NCI-H2196 (cell line): ENCODE data around the gene TCP10L.
A peak's percentile ranks its signal among the peaks of the same experiment; 100 is the strongest.
"Not testable (repeated sequence)": the region's sequence is repeated elsewhere in the genome, so short reads cannot be mapped to it uniquely, and the experiment has no call there.

Source experiments
- DNase-seq: peaks from one replicate; lab custom pipeline; 2025; ENCODE audit not compliant: unreplicated experiment; lab: John Stamatoyannopoulos, UW

TCP10L gene

GRCh38 chr21:32585042-32585710 lies at the start of gene TCP10L:
TCP10L (minus strand) TSS chr21:32585523; CDS start chr21:32584304, 1,219 bp downstream.
- no peak for DNase-seq

GRCh38 chr21:32626621-32627196 lies 41.4 kb upstream of the TCP10L start:
- DNase-seq, result no peak

GRCh38 chr21:32618218-32618617 lies 32.9 kb upstream of the TCP10L start:
- DNase-seq, result not testable (repeated sequence)

GRCh38 chr21:32613436-32614043 lies 28.2 kb upstream of the TCP10L start:
- no peak for DNase-seq

- DNase-seq, result no peak
Measured at GRCh38 chr21:32612999-32613337, 27.6 kb upstream of the TCP10L start.

- DNase-seq, result peak; percentile 86
Measured at GRCh38 chr21:32612075-32612998, 27.0 kb upstream of the TCP10L start, which contains the start of gene CFAP298. CFAP298 (minus strand) TSS chr21:32612377; CDS start chr21:32612243, 134 bp downstream.

- DNase-seq, result no peak
Measured at GRCh38 chr21:32611471-32611997, 26.2 kb upstream of the TCP10L start.

- DNase-seq, result not testable (repeated sequence)
Measured at GRCh38 chr21:32610940-32611339, 25.6 kb upstream of the TCP10L start.

- no peak for DNase-seq
Measured at GRCh38 chr21:32608851-32609250, 23.5 kb upstream of the TCP10L start.

GRCh38 chr21:32605469-32605868 lies 20.1 kb upstream of the TCP10L start:
- no peak for DNase-seq

GRCh38 chr21:32604464-32604863 lies 19.1 kb upstream of the TCP10L start:
- no peak for DNase-seq

GRCh38 chr21:32603131-32603530 lies 17.8 kb upstream of the TCP10L start:
- no peak for DNase-seq

- no peak for DNase-seq
Measured at GRCh38 chr21:32602099-32602498, 16.8 kb upstream of the TCP10L start.

- DNase-seq, result no peak
Measured at GRCh38 chr21:32599526-32599925, 14.2 kb upstream of the TCP10L start.

GRCh38 chr21:32599091-32599490 lies 13.8 kb upstream of the TCP10L start:
- DNase-seq, result no peak

GRCh38 chr21:32597205-32597604 lies 11.9 kb upstream of the TCP10L start:
- DNase-seq, result no peak

- no peak for DNase-seq
Measured at GRCh38 chr21:32595431-32595830, 10.1 kb upstream of the TCP10L start.

- DNase-seq, result no peak
Measured at GRCh38 chr21:32593690-32594089, 8.4 kb upstream of the TCP10L start.

- no peak for DNase-seq
Measured at GRCh38 chr21:32592929-32593502, 7.7 kb upstream of the TCP10L start.

GRCh38 chr21:32590130-32590529 lies 4.8 kb upstream of the TCP10L start:
- no peak for DNase-seq

- DNase-seq, result no peak
Measured at GRCh38 chr21:32587651-32588050, 2.3 kb upstream of the TCP10L start.
